K562 (cell line): ENCODE results near the gene STXBP6. TPM values are rescaled to one million over a fixed set of nuclear protein-coding genes. Genes with fewer than 3 reads are reported as not detected.

Source experiments
- AFF1 ChIP-seq, 2 experiments: fragments of 450-650 bp; IDR thresholded peaks; 2 replicates each; pipeline ENCODE4 v1.6.1; 2018; ENCODE audit warnings: mild to moderate bottlenecking in 2 of 2, low read depth in 1 of 2; ENCODE audit not compliant: partially characterized antibody in 2 of 2
- JUND ChIP-seq, 2 experiments: IDR thresholded peaks; 2 replicates in 1 of 2; 3 replicates in 1 of 2; pipeline ENCODE4 v1.6.1; 2011; ENCODE audit warnings: borderline replicate concordance in 2 of 2, low read depth in 2 of 2, low read length in 2 of 2, improper control_type of control experiment in 1 of 2, missing biosample characterization in 1 of 2, missing genetic modification characterization in 1 of 2, missing genetic modification reagents in 1 of 2
- STAG1 ChIP-seq: sonication (generic); formaldehyde crosslinking; IDR thresholded peaks from 2 replicates; pipeline ENCODE4 v1.5.0; 2020; ENCODE audit warnings: missing genetic modification reagents, borderline replicate concordance
- ZNF407 ChIP-seq: fragments of 450-650 bp; IDR thresholded peaks from 2 replicates; pipeline ENCODE4 v1.6.1; 2016; ENCODE audit warnings: low read depth
- polyA plus RNA-seq, 8 experiments: library from polyadenylated mRNA; depleted of rRNA in 4 of 8; stranded (reverse) in 5 of 8; unstranded in 3 of 8; fragments of >200 nt; fragmentation: Nextera tagmentation in 2 of 8; fragmentation: Illumina TruSeq in 1 of 8; extraction: Ambion mirVana in 2 of 8; extraction: Trizol in 1 of 8; gene quantifications; 2 replicates each; pipeline versions ENCODE4 v1.2.1 to v1.2.3, GENCODE V29; 2011 to 2014; ENCODE audit warnings: inconsistent platforms in 1 of 8, missing spikeins in 1 of 8
- total RNA-seq, 7 experiments: library from RNA; depleted of rRNA in 6 of 7; stranded (reverse); fragments of >200 nt in 6 of 7; fragmentation: Illumina TruSeq in 2 of 7; extraction: Trizol in 2 of 7; gene quantifications; 2 replicates each; pipeline versions ENCODE4 v1.2.1 to v1.2.3, GENCODE V29; 2011 to 2021; ENCODE audit warnings: low replicate concordance in 1 of 7

The STXBP6 gene
- total and polyA plus RNA-seq, 9 of the 15 experiments (the other 6 are each of a cell fraction or from before 2014, with no cell fraction given), result 0.27 to 0.89 (median 0.59) TPM

GRCh38 chr14:25079311-25079710 lies 29.4 kb upstream of the STXBP6 start (continued):
- TF ChIP-seq AFF1 (IDR thresholded peaks at IDR 0.05; ENCODE audit: low read depth in 1 of 2, partially characterized antibody in 2 of 2) (no peak), JUND (IDR thresholded peaks at IDR 0.05; ENCODE audit: borderline replicate concordance, low read depth, low read length) (no peak), JUND (tag; IDR thresholded peaks at IDR 0.05; ENCODE audit: borderline replicate concordance, low read depth, low read length) (no peak), ZNF407 (no peak), STAG1 (CRISPR knock-in tag) (no peak)
